Activated B cell treated with CpG ODN at 0.5 μM for 24 hours (primary cell): ENCODE results near the gene KCP. TPM values are rescaled to one million over a fixed set of nuclear protein-coding genes. Genes with fewer than 3 reads are reported as not detected.

ENCODE experiments used
- ATAC-seq: fragments of 200-7000 bp; cut with Tn5 transposase; one replicate; pipeline ENCODE4 v1.10.0; 2021; ENCODE audit warnings: low read depth, mild to moderate bottlenecking, moderate library complexity
- CTCF ChIA-PET: fragments of 350-600 bp; sonication (Branson Sonifier 250); formaldehyde crosslinking; loops from one replicate; lab custom pipeline; 2021; ENCODE audit warnings: antibody characterized with exemption; lab: Charles Lee
- POLR2A ChIA-PET: fragments of 350-600 bp; sonication (Branson Sonifier 250); formaldehyde crosslinking; loops from one replicate; lab custom pipeline; 2021; ENCODE audit warnings: antibody characterized with exemption; lab: Charles Lee
- DNase-seq: peaks from one replicate; pipeline ENCODE4 v3.0.0; 2022
- H3K27ac Mint-ChIP-seq: one replicate; pipeline ENCODE4 v1.8.0; 2020; ENCODE audit warnings: mixed read lengths
- H3K27me3 Mint-ChIP-seq: one replicate; pipeline ENCODE4 v1.8.0; 2021; ENCODE audit warnings: mixed read lengths
- H3K36me3 Mint-ChIP-seq: one replicate; pipeline ENCODE4 v1.8.0; 2021; ENCODE audit warnings: low read depth, mixed read lengths
- H3K4me1 Mint-ChIP-seq: one replicate; pipeline ENCODE4 v1.8.0; 2021; ENCODE audit warnings: mixed read lengths
- H3K4me3 Mint-ChIP-seq: one replicate; pipeline ENCODE4 v1.8.0; 2020; ENCODE audit warnings: mild to moderate bottlenecking, mixed read lengths
- H3K9me3 Mint-ChIP-seq: one replicate; pipeline ENCODE4 v1.8.0; 2020; ENCODE audit warnings: mixed read lengths
- intact Hi-C: fragments of 100-400 bp; cut with micrococcal nuclease; formaldehyde crosslinking; loops from one replicate; pipeline ENCODE4 v1.15.1; 2024
- total RNA-seq: library from RNA; stranded (reverse); gene quantifications from 2 replicates; pipeline ENCODE4 v1.2.3, GENCODE V29; 2022
- TF ChIP-seq, protein P1 (sequence below): fragments of 200-600 bp; IDR thresholded peaks from one replicate; pipeline ENCODE4 v1.8.0; 2022; ENCODE audit warnings: antibody characterized with exemption, mild to moderate bottlenecking

Gene KCP
- total RNA-seq, 1 donor from 2014 or later: 4.1 TPM

DNA sequence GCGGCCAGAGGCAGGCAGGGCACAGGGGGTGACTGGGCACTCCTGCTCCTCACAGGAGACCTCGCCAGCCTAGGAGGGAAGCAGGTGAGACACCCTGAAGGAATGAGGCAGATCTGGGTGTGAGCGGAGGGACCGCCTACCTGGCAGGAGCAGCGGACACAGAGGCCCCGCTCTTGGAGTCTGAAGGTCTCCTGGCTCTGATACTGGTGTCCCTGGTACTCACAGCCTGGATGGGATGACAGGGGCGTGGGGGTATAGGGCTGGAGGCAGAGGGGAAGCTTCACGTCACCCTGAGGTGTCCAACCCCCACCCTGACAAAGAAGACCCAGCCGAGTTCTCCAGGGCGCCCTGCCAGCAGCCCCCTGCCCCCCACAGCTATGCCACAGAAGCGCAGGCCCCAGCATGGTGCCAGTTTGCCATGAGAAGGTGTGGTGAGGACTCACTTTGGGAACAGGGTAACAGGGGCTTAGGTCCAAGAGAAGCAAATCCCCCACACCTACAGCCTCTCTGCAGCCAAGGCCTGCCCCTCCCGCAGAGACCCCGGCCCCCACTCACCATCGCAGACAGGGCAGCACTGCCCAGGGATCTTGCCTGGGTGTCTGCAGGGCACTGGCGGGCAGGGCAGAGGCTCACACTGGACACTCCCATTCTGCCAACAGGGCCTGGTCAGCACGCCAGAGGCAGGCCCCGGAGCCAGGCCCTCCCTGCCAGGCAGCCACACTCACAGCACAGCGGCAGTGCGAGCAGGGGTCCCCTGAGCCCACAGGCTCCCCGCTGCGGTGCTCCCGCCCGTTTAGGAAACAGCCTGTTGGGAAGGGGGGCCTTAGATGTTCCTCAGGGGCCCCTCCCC is 17.0 kb downstream of the KCP start:
- intact Hi-C loops: no loop called here
- Mint-ChIP-seq H3K27ac (no peak overlapping the region), H3K4me3 (no peak overlapping the region), H3K4me1 (peaks cover 2% of the 10 kb centered on the region), H3K36me3 (no peaks in the 10 kb centered on the region), H3K9me3 (peaks cover 3% of the 10 kb centered on the region), H3K27me3 (peaks cover 12% of the 10 kb centered on the region)
- CTCF ChIA-PET: no interaction called here
- ATAC-seq: no peak
- POLR2A ChIA-PET: no interaction called here
- DNase-seq: no peak
- TF ChIP-seq, protein P1, sequence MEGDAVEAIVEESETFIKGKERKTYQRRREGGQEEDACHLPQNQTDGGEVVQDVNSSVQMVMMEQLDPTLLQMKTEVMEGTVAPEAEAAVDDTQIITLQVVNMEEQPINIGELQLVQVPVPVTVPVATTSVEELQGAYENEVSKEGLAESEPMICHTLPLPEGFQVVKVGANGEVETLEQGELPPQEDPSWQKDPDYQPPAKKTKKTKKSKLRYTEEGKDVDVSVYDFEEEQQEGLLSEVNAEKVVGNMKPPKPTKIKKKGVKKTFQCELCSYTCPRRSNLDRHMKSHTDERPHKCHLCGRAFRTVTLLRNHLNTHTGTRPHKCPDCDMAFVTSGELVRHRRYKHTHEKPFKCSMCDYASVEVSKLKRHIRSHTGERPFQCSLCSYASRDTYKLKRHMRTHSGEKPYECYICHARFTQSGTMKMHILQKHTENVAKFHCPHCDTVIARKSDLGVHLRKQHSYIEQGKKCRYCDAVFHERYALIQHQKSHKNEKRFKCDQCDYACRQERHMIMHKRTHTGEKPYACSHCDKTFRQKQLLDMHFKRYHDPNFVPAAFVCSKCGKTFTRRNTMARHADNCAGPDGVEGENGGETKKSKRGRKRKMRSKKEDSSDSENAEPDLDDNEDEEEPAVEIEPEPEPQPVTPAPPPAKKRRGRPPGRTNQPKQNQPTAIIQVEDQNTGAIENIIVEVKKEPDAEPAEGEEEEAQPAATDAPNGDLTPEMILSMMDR: no peak

DNA sequence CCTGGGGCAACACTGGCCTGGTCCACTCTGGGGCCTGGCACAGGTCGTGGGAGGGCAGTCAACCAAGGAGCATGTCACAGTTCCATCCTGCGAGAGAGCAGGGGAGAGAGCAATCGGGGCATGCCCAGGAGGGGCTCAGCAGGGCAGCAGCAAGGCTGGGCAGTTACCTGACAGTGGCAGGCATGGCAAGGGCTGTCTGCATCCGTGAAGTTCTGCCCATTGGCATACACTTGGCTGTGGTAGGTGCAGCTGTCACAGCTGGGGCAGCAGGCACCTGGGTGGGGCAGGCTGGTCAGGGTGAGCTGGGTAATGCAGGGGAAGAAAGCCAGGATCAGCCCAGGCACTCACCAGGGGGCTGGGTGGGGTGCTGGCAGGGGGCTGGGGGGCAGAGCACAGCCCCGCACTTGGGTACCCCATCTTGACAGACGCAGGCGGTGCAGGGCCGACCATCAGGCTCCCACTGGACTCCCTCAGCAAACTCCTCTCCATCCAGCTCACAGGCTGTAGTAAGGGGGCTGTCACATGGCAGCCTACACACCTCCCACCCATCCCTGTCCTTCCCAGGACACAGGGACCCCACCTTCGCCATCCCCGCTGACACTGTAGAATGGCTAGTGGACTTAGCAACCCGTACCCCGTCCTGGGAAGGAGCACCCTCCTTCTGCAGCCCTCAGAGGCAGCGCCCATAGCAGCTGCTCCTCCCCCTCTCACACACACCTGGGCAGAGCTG is 17.8 kb downstream of the KCP start:
- ChIA-PET POLR2A (no interaction called here), CTCF (no interaction called here)
- H3K27me3 Mint-ChIP-seq: peaks cover 12% of the 10 kb centered on the region
- TF ChIP-seq, protein P1: no peak
- H3K27ac Mint-ChIP-seq: no peak overlapping the region
- no peak overlapping the region for H3K4me3 Mint-ChIP-seq
- no peaks in the 10 kb centered on the region for H3K9me3 Mint-ChIP-seq
- ATAC-seq (no peak), DNase-seq (no peak)
- intact Hi-C loops: no loop called here
- H3K4me1 Mint-ChIP-seq: peaks cover 2% of the 10 kb centered on the region
- H3K36me3 Mint-ChIP-seq: no peaks in the 10 kb centered on the region

DNA sequence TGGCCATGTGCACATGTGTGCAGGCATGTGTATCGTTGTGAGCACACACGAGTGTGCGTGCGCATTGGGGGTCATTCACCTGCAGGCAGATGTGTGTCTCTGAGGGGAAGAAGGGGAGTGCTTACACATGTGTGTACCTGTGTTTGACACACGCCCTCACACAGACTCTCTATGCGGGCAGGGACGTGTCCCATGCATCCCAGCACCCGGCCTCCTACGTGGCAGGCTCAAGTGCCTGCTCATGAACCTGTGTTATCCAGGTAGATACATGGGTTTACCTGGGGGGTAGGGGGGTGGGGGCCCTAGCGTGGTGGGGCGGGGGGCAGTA is 18.6 kb downstream of the KCP start:
- ATAC-seq (no peak), DNase-seq (peak; percentile 15)
- Mint-ChIP-seq H3K9me3 (no peaks in the 10 kb centered on the region), H3K27ac (no peak overlapping the region), H3K36me3 (no peaks in the 10 kb centered on the region), H3K27me3 (peaks cover 12% of the 10 kb centered on the region), H3K4me1 (peaks cover 2% of the 10 kb centered on the region), H3K4me3 (no peak overlapping the region)
- TF ChIP-seq, protein P1: no peak
- CTCF ChIA-PET: no interaction called here
- intact Hi-C loops: no loop called here
- POLR2A ChIA-PET: no interaction called here

DNA sequence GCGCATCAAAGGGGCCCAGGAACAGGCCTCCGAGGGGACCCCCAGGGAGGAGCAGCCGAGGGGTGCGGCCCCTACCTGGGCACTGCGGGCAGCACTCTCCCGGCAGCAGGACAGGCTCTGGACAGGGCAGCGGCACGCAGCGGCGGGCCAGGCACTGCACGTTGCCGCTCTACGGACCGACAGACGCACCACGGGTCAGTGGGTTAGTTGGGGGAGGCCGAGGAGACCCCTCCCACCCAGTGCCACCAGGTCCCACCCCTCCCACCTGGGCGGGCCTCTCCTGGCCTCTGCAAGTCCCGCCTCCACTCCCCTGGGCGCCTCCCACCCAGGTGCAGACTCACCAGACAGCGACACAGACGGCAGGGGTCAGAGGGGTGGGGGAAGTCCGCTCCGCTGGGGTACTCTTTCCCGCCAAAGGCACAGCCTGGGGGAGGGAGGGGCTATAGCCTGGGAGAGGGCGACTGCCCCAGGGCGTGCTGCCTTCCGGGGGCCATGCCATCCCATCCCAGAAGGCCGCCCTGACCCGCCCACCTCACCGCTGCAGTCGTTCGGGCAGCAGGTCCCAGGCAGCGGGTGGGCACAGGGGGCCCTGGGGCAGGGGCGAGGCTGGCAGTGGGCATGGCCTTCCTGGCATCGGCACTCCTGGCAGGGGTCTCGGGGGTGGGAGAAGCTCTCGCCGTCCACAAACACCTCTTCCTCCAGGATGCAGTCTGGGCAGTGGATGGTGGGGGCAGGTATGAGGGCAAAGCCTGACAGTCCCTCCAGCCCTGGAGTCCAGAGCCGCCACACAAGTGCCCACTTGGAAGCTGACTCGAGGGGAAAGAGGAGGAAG is 19.2 kb downstream of the KCP start:
- ATAC-seq: peak; percentile 85
- TF ChIP-seq, protein P1: no peak
- peak; percentile 17 for DNase-seq
- ChIA-PET POLR2A (no interaction called here), CTCF (no interaction called here)
- H3K27me3 Mint-ChIP-seq: peaks cover 12% of the 10 kb centered on the region
- no peak overlapping the region for H3K4me3 Mint-ChIP-seq
- H3K27ac Mint-ChIP-seq: no peak overlapping the region
- intact Hi-C loops: no loop called here
- H3K36me3 Mint-ChIP-seq: no peaks in the 10 kb centered on the region
- H3K9me3 Mint-ChIP-seq: no peaks in the 10 kb centered on the region
- H3K4me1 Mint-ChIP-seq: peaks cover 2% of the 10 kb centered on the region
